H9 (cell line): ENCODE measurements around the gene OXTR. TPM values are rescaled to one million over a fixed set of nuclear protein-coding genes. Genes with fewer than 3 reads are reported as not detected.

Experiments used
- DNase-seq: peaks from one replicate; pipeline ENCODE4 v3.0.0-alpha.2; 2017
- H2AFZ ChIP-seq: one replicate; pipeline ENCODE4 v1.6.1; 2013; ENCODE audit warnings: mild to moderate bottlenecking, low read length, control low read depth, moderate library complexity
- H2AK5ac ChIP-seq: 2 replicates; pipeline ENCODE4 v1.6.1; 2013; ENCODE audit warnings: low read length, control low read depth, mixed read lengths; ENCODE audit not compliant: insufficient read length
- H2BK120ac ChIP-seq: one replicate; pipeline ENCODE4 v1.6.1; 2013; ENCODE audit warnings: low read depth, mild to moderate bottlenecking, low read length, control low read depth, inconsistent platforms; ENCODE audit not compliant: poor library complexity, severe bottlenecking
- H2BK12ac ChIP-seq: 2 replicates; pipeline ENCODE4 v1.6.1; 2013; ENCODE audit warnings: low read length, control low read depth, mixed read lengths, low read depth; ENCODE audit not compliant: insufficient read length
- H2BK15ac ChIP-seq: 2 replicates; pipeline ENCODE4 v1.6.1; 2013; ENCODE audit warnings: low read depth, low read length, control low read depth
- H2BK20ac ChIP-seq: one replicate; pipeline ENCODE4 v1.6.1; 2013; ENCODE audit warnings: low read depth, mild to moderate bottlenecking, low read length, control low read depth, inconsistent platforms; ENCODE audit not compliant: poor library complexity, severe bottlenecking
- H2BK5ac ChIP-seq: 2 replicates; pipeline ENCODE4 v1.6.1; 2013; ENCODE audit warnings: low read length, control low read depth, mixed read lengths; ENCODE audit not compliant: insufficient read length
- H3K14ac ChIP-seq: 2 replicates; pipeline ENCODE4 v1.6.1; 2013; ENCODE audit warnings: low read length, control low read depth; ENCODE audit not compliant: insufficient read depth
- H3K18ac ChIP-seq: 2 replicates; pipeline ENCODE4 v1.6.1; 2013; ENCODE audit warnings: low read depth, mild to moderate bottlenecking, mixed read lengths, low read length, control low read depth; ENCODE audit not compliant: insufficient read length
- H3K23ac ChIP-seq: 2 replicates; pipeline ENCODE4 v1.6.1; 2013; ENCODE audit warnings: low read length, control low read depth, mixed read lengths, low read depth; ENCODE audit not compliant: insufficient read length
- H3K23me2 ChIP-seq: 2 replicates; pipeline ENCODE4 v1.6.1; 2013; ENCODE audit warnings: low read depth, mild to moderate bottlenecking, mixed read lengths, low read length, control low read depth; ENCODE audit not compliant: insufficient read length, poor library complexity, severe bottlenecking
- H3K27ac ChIP-seq: 2 replicates; pipeline ENCODE4 v1.5.1; 2013; ENCODE audit warnings: low read length, control low read depth, mixed read lengths, low read depth; ENCODE audit not compliant: insufficient read length
- H3K27me3 ChIP-seq: 2 replicates; pipeline ENCODE4 v1.6.1; 2013; ENCODE audit warnings: low read length, control low read depth, inconsistent platforms; ENCODE audit not compliant: insufficient read depth
- H3K4ac ChIP-seq: 2 replicates; pipeline ENCODE4 v1.6.1; 2013; ENCODE audit warnings: low read depth, mild to moderate bottlenecking, control low read depth, inconsistent platforms, low read length, moderate library complexity
- H3K4me1 ChIP-seq: 2 replicates; pipeline ENCODE4 v1.6.1; 2013; ENCODE audit warnings: low read length, control low read depth, inconsistent platforms; ENCODE audit not compliant: insufficient read depth
- H3K4me2 ChIP-seq: 2 replicates; pipeline ENCODE4 v1.6.1; 2013; ENCODE audit warnings: low read length, control low read depth, mixed read lengths; ENCODE audit not compliant: insufficient read length, insufficient read depth
- H3K56ac ChIP-seq: 2 replicates; pipeline ENCODE4 v1.6.1; 2013; ENCODE audit warnings: low read depth, mild to moderate bottlenecking, mixed read lengths, low read length, control low read depth; ENCODE audit not compliant: insufficient read length
- H3K79me1 ChIP-seq: 2 replicates; pipeline ENCODE4 v1.6.1; 2013; ENCODE audit warnings: low read depth, mild to moderate bottlenecking, moderate library complexity, low read length, control low read depth, inconsistent platforms; ENCODE audit not compliant: insufficient read depth, poor library complexity, severe bottlenecking
- H3K79me2 ChIP-seq: 2 replicates; pipeline ENCODE4 v1.6.1; 2013; ENCODE audit warnings: low read length, control low read depth, inconsistent platforms; ENCODE audit not compliant: insufficient read depth
- H3K9ac ChIP-seq: 2 replicates; pipeline ENCODE4 v1.6.1; 2013; ENCODE audit warnings: low read length, control low read depth, mixed read lengths; ENCODE audit not compliant: insufficient read length; ENCODE audit errors: extremely low read depth
- H3K9me3 ChIP-seq: one replicate; pipeline ENCODE4 v1.6.1; 2013; ENCODE audit warnings: low read depth, low read length, inconsistent platforms; ENCODE audit not compliant: control insufficient read depth
- H3T11ph ChIP-seq: one replicate; pipeline ENCODE4 v1.6.1; 2013; ENCODE audit warnings: mild to moderate bottlenecking, low read length, control low read depth, inconsistent platforms
- H4K20me1 ChIP-seq: one replicate; pipeline ENCODE4 v1.6.1; 2013; ENCODE audit not compliant: control insufficient read depth, insufficient read length, insufficient read depth
- H4K5ac ChIP-seq: 2 replicates; pipeline ENCODE4 v1.6.1; 2013; ENCODE audit warnings: low read depth, mild to moderate bottlenecking, mixed read lengths, low read length, control low read depth; ENCODE audit not compliant: insufficient read length
- H4K8ac ChIP-seq: replicated peaks from 2 replicates; pipeline ENCODE4 v1.6.1; 2013; ENCODE audit warnings: low read length, control low read depth, mixed read lengths, low read depth; ENCODE audit not compliant: insufficient read length
- H4K91ac ChIP-seq: 2 replicates; pipeline ENCODE4 v1.6.1; 2013; ENCODE audit warnings: low read depth, mild to moderate bottlenecking, moderate library complexity, mixed read lengths, low read length, control low read depth; ENCODE audit not compliant: insufficient read length
- H3K27ac Mint-ChIP-seq, 3 experiments: 2 replicates in 2 of 3; 3 replicates in 1 of 3; pipeline ENCODE4 v1.8.0; 2020 to 2021; ENCODE audit warnings: mixed read lengths in 3 of 3, mild to moderate bottlenecking in 1 of 3, moderate library complexity in 1 of 3
- H3K27me3 Mint-ChIP-seq: 2 replicates; pipeline ENCODE4 v1.8.0; 2021; ENCODE audit warnings: low read depth, mild to moderate bottlenecking, moderate library complexity, mixed read lengths
- H3K36me3 Mint-ChIP-seq, 3 experiments: 2 replicates in 2 of 3; 3 replicates in 1 of 3; pipeline ENCODE4 v1.8.0; 2020 to 2021; ENCODE audit warnings: low read depth in 3 of 3, mixed read lengths in 3 of 3; ENCODE audit not compliant: insufficient read depth in 1 of 3
- H3K4me1 Mint-ChIP-seq, 2 experiments: 2 replicates each; pipeline ENCODE4 v1.8.0; 2020; ENCODE audit warnings: mixed read lengths in 2 of 2
- H3K4me3 Mint-ChIP-seq, 2 experiments: 2 replicates in 1 of 2; 3 replicates in 1 of 2; pipeline ENCODE4 v1.8.0; 2020 to 2021; ENCODE audit warnings: mild to moderate bottlenecking in 2 of 2, mixed read lengths in 2 of 2, moderate library complexity in 1 of 2
- H3K9me3 Mint-ChIP-seq, 2 experiments: 2 replicates in 1 of 2; 3 replicates in 1 of 2; pipeline ENCODE4 v1.8.0; 2020; ENCODE audit warnings: mild to moderate bottlenecking in 2 of 2, mixed read lengths in 2 of 2, moderate library complexity in 1 of 2
- CTCF ChIP-seq: fragments of 200-600 bp; sonication (generic); conservative IDR thresholded peaks from 3 replicates; pipeline ENCODE4 v1.8.0; 2021; ENCODE audit warnings: antibody characterized with exemption, mild to moderate bottlenecking
- WGBS: extraction: QIAGEN DNeasy Blood & Tissue Kit; methylation state at CpG from one replicate; pipeline ENCODE4 v1.1.7; 2013; ENCODE audit warnings: missing lambda C conversion rate, low lambda C conversion rate, mixed read lengths; ENCODE audit not compliant: insufficient read length; ENCODE audit errors: extremely low coverage; 5-methylcytosine and 5-hydroxymethylcytosine counted together
- total RNA-seq: library from RNA; stranded (reverse); gene quantifications from 2 replicates; pipeline ENCODE4 v1.2.1, GENCODE V29; 2021

Gene OXTR
- total RNA-seq, 1 experiment from 2014 or later: 1.7 TPM

GRCh38 chr3:8734137-8734878, 35.1 kb downstream of the OXTR start:
- no peaks in the 10 kb centered on the region for H3K36me3 Mint-ChIP-seq
- H3K4me2 ChIP-seq: no peak overlapping the region
- H3K79me2 ChIP-seq: no peaks in the 10 kb centered on the region
- no peaks in the 10 kb centered on the region for H3K9me3 Mint-ChIP-seq
- H4K8ac ChIP-seq: no peak overlapping the region
- no peaks in the 10 kb centered on the region for H3K4me1 ChIP-seq
- no peaks in the 10 kb centered on the region for H3K79me1 ChIP-seq
- no peaks in the 10 kb centered on the region for H3K9me3 ChIP-seq
- H2BK5ac ChIP-seq: no peak overlapping the region
- H3K4ac ChIP-seq: no peak overlapping the region
- no peaks in the 10 kb centered on the region for H3K27me3 ChIP-seq
- WGBS: no CpG with 5 or more reads among the region's 19 CpGs
- H2AFZ ChIP-seq: no peak overlapping the region
- no peak for TF ChIP-seq CTCF
- H3K18ac ChIP-seq: no peak overlapping the region
- no peak overlapping the region for H3K56ac ChIP-seq
- H3K23me2 ChIP-seq: no peaks in the 10 kb centered on the region
- H2BK15ac ChIP-seq: no peak overlapping the region
- no peak overlapping the region for H2AK5ac ChIP-seq
- H2BK12ac ChIP-seq: no peak overlapping the region
- H3K23ac ChIP-seq: no peak overlapping the region
- peaks cover 63% of the 10 kb centered on the region for H3K27me3 Mint-ChIP-seq
- no peaks in the 10 kb centered on the region for H4K20me1 ChIP-seq
- H4K91ac ChIP-seq: no peak overlapping the region
- no peak for DNase-seq
- no peak overlapping the region for H3K27ac ChIP-seq
- H3T11ph ChIP-seq: no peak overlapping the region
- H3K4me1 Mint-ChIP-seq: peaks cover 8% of the 10 kb centered on the region in 2 experiments
- H3K9ac ChIP-seq: no peak overlapping the region
- H3K4me3 Mint-ChIP-seq: no peak overlapping the region
- no peak overlapping the region for H3K27ac Mint-ChIP-seq
- no peak overlapping the region for H2BK20ac ChIP-seq
- H3K14ac ChIP-seq: no peak overlapping the region
- no peak overlapping the region for H2BK120ac ChIP-seq
- no peak overlapping the region for H4K5ac ChIP-seq
